HCT116 (cell line): ENCODE measurements around the gene TFCP2.

ENCODE experiments used
- ATF3 ChIP-seq: IDR thresholded peaks from 2 replicates; pipeline ENCODE4 v1.6.1; 2012
- CTCF ChIP-seq, 3 experiments: fragments of 200-600 bp in 1 of 3; sonication (generic) in 1 of 3; IDR thresholded peaks in 2 of 3; conservative IDR thresholded peaks in 1 of 3; 2 replicates each; pipeline ENCODE4 v1.5.1; 2012 to 2017; ENCODE audit warnings: low read depth in 2 of 3, low read length in 2 of 3, antibody characterized with exemption in 1 of 3, borderline replicate concordance in 1 of 3, control low read depth in 1 of 3, mild to moderate bottlenecking in 1 of 3, mixed read lengths in 1 of 3, mixed run types in 1 of 3, moderate library complexity in 1 of 3; ENCODE audit not compliant: insufficient read depth in 1 of 3
- EZH2phosphoT487 ChIP-seq: fragments of 200-600 bp; IDR thresholded peaks from 2 replicates; pipeline ENCODE4 v1.6.1; 2018; ENCODE audit warnings: antibody characterized with exemption, borderline replicate concordance
- FOSL1 ChIP-seq: IDR thresholded peaks from 2 replicates; pipeline ENCODE4 v1.6.1; 2012; ENCODE audit warnings: low read depth
- JUND ChIP-seq: IDR thresholded peaks from 2 replicates; pipeline ENCODE4 v1.6.1; 2012
- POLR2A ChIP-seq: IDR thresholded peaks from 2 replicates; pipeline ENCODE4 v1.7.0; 2011; ENCODE audit warnings: borderline replicate concordance; ENCODE audit not compliant: insufficient read depth, insufficient read length; ENCODE audit errors: extremely low read depth
- POLR2AphosphoS5 ChIP-seq: IDR thresholded peaks from 2 replicates; pipeline ENCODE4 v1.6.1; 2011; ENCODE audit warnings: mild to moderate bottlenecking, low read depth, low read length, moderate library complexity
- SIN3A ChIP-seq: IDR thresholded peaks from 2 replicates; pipeline ENCODE4 v1.6.1; 2012; ENCODE audit warnings: low read depth
- SP1 ChIP-seq: IDR thresholded peaks from 2 replicates; pipeline ENCODE4 v1.6.1; 2012; ENCODE audit warnings: low read depth
- YY1 ChIP-seq: IDR thresholded peaks from 2 replicates; pipeline ENCODE4 v1.6.1; 2011; ENCODE audit warnings: low read length, low read depth, moderate library complexity, mild to moderate bottlenecking; ENCODE audit not compliant: insufficient replicate concordance; ENCODE audit errors: extremely low read depth
- ZBTB33 ChIP-seq: IDR thresholded peaks from 2 replicates; pipeline ENCODE4 v1.6.1; 2011; ENCODE audit warnings: mild to moderate bottlenecking, low read length, moderate library complexity; ENCODE audit not compliant: insufficient replicate concordance; ENCODE audit errors: extremely low read depth
- ZNF274 ChIP-seq: fragments of 200-500 bp; sonication (Bioruptor generic); IDR thresholded peaks from 2 replicates; pipeline ENCODE4 v1.6.1; 2014; ENCODE audit warnings: mild to moderate bottlenecking, low read depth, low read length, inconsistent platforms

GRCh38 chr12:51187370-51187987, 14.5 kb upstream of the TFCP2 start:
- no peak for TF ChIP-seq CTCF (IDR thresholded peaks at IDR 0.05 in 2 of 3, conservative IDR thresholded peaks at IDR 0.05 in 1 of 3; ENCODE audit: borderline replicate concordance in 1 of 3, insufficient read depth in 1 of 3, low read depth in 2 of 3, low read length in 2 of 3)
- no peak for TF ChIP-seq POLR2A
- TF ChIP-seq SP1: no peak
- TF ChIP-seq ZNF274: no peak
- no peak for TF ChIP-seq POLR2AphosphoS5
- TF ChIP-seq SIN3A: no peak
- TF ChIP-seq EZH2phosphoT487: no peak
- no peak for TF ChIP-seq JUND
- no peak for TF ChIP-seq ZBTB33
- TF ChIP-seq YY1: no peak
- no peak for TF ChIP-seq FOSL1
- no peak for TF ChIP-seq ATF3
